ENCODE measurements around the gene KCNC4.

DNA sequence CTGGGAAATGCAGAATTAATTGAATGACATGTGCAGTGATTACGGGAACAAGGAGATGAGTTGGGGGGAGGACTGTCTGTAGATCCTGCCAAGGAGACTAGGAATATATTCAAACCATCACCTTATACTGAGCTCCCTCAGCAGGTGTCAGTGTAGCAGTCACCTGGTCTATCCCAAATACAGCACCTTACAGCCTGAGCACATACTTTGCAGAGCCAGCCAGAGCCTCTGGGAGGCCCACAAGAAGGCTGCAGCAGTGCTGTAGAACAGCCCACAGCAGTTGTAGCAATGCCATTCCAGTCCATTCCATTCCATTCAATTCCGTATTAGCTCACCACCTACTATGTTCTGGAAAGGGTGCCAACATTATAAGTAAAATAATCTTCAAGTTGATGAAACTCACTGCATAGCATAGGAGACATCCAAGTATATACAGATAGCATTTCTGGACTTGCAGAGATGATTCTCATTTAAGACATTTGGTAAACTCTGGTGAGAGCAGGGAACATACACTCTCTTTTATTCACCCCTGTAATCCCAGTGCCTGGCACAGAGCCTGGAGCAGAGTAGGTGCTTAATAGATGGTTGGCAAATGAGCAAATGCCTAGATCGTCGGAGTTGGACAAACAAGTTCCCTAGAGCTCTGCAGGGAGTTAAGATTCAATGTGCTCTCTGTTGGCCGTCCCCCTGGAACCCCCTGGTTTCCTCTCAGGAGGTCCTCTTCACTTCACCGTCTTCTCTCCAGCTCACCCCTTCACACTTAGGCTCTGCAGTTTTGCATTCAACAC is 44.7 kb downstream of the KCNC4 start:
- TF ChIP-seq TAF1 (IDR thresholded peaks at IDR 0.05; ENCODE audit: low read depth), result no peak
- no peak for TF ChIP-seq ZBTB7A (IDR thresholded peaks at IDR 0.05; ENCODE audit: low read depth)
- TF ChIP-seq, protein P1, sequence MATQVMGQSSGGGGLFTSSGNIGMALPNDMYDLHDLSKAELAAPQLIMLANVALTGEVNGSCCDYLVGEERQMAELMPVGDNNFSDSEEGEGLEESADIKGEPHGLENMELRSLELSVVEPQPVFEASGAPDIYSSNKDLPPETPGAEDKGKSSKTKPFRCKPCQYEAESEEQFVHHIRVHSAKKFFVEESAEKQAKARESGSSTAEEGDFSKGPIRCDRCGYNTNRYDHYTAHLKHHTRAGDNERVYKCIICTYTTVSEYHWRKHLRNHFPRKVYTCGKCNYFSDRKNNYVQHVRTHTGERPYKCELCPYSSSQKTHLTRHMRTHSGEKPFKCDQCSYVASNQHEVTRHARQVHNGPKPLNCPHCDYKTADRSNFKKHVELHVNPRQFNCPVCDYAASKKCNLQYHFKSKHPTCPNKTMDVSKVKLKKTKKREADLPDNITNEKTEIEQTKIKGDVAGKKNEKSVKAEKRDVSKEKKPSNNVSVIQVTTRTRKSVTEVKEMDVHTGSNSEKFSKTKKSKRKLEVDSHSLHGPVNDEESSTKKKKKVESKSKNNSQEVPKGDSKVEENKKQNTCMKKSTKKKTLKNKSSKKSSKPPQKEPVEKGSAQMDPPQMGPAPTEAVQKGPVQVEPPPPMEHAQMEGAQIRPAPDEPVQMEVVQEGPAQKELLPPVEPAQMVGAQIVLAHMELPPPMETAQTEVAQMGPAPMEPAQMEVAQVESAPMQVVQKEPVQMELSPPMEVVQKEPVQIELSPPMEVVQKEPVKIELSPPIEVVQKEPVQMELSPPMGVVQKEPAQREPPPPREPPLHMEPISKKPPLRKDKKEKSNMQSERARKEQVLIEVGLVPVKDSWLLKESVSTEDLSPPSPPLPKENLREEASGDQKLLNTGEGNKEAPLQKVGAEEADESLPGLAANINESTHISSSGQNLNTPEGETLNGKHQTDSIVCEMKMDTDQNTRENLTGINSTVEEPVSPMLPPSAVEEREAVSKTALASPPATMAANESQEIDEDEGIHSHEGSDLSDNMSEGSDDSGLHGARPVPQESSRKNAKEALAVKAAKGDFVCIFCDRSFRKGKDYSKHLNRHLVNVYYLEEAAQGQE (IDR thresholded peaks at IDR 0.05; ENCODE audit: low read depth), result no peak
- TF ChIP-seq FOXM1 (IDR thresholded peaks at IDR 0.05; ENCODE audit: borderline replicate concordance, low read depth), result no peak
- no peak for TF ChIP-seq TCF12 (IDR thresholded peaks at IDR 0.05; ENCODE audit: low read depth)
- TF ChIP-seq, protein P2, sequence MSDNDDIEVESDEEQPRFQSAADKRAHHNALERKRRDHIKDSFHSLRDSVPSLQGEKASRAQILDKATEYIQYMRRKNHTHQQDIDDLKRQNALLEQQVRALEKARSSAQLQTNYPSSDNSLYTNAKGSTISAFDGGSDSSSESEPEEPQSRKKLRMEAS (IDR thresholded peaks at IDR 0.05), result no peak
- TF ChIP-seq NFIC (IDR thresholded peaks at IDR 0.05), result no peak
- TF ChIP-seq, protein P3, sequence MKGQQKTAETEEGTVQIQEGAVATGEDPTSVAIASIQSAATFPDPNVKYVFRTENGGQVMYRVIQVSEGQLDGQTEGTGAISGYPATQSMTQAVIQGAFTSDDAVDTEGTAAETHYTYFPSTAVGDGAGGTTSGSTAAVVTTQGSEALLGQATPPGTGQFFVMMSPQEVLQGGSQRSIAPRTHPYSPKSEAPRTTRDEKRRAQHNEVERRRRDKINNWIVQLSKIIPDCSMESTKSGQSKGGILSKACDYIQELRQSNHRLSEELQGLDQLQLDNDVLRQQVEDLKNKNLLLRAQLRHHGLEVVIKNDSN (IDR thresholded peaks at IDR 0.05), result no peak
- no peak for TF ChIP-seq EP300 (IDR thresholded peaks at IDR 0.05; ENCODE audit: borderline replicate concordance)
- TF ChIP-seq CREB1 (IDR thresholded peaks at IDR 0.05; ENCODE audit: low read depth), result no peak
- no peak for TF ChIP-seq RAD21 (IDR thresholded peaks at IDR 0.05; ENCODE audit: low read depth)
- TF ChIP-seq CEBPB (IDR thresholded peaks at IDR 0.05), result no peak
- no peak for TF ChIP-seq EGR1 (IDR thresholded peaks at IDR 0.05)

Measured in Ishikawa (cell line).